K562 (cell line): ENCODE measurements around the gene POLG. TPM values are rescaled to one million over a fixed set of nuclear protein-coding genes. Genes with fewer than 3 reads are reported as not detected.
A peak's percentile ranks its signal among the peaks of the same experiment; 100 is the strongest.

Experiments used
- CBX5 ChIP-seq: IDR thresholded peaks from 2 replicates; pipeline ENCODE4 v1.6.1; 2014; ENCODE audit warnings: low read depth, borderline replicate concordance
- CREM ChIP-seq: IDR thresholded peaks from 2 replicates; pipeline ENCODE4 v1.6.1; 2014; ENCODE audit warnings: antibody characterized with exemption, low read depth
- FOSL1 ChIP-seq: fragments of 200-800 bp; sonication (Bioruptor generic); conservative IDR thresholded peaks from 2 replicates; pipeline ENCODE4 v1.6.1; 2016; ENCODE audit warnings: missing genetic modification characterization, missing compliant biosample characterization
- FOXA3 ChIP-seq, 2 experiments: fragments of 450-650 bp in 1 of 2; sonication (generic) in 1 of 2; formaldehyde crosslinking; IDR thresholded peaks in 1 of 2; conservative IDR thresholded peaks in 1 of 2; 2 replicates each; pipeline versions ENCODE4 v1.4.0 to v1.8.0; 2020 to 2022; ENCODE audit warnings: mild to moderate bottlenecking in 2 of 2, missing genetic modification reagents in 1 of 2
- FOXP1 ChIP-seq: sonication (generic); formaldehyde crosslinking; IDR thresholded peaks from 2 replicates; pipeline ENCODE4 v1.8.0; 2022; ENCODE audit warnings: mild to moderate bottlenecking, missing genetic modification reagents
- HDAC8 ChIP-seq: fragments of 450-650 bp; IDR thresholded peaks from 2 replicates; pipeline ENCODE4 v1.6.1; 2016; ENCODE audit warnings: mild to moderate bottlenecking, missing genetic modification characterization, moderate library complexity, missing compliant biosample characterization
- JUN ChIP-seq, 2 experiments: sonication (generic) in 1 of 2; formaldehyde crosslinking in 1 of 2; IDR thresholded peaks; 2 replicates each; pipeline versions ENCODE4 v1.6.1 to v1.8.0; 2012 to 2022; ENCODE audit warnings: borderline replicate concordance in 2 of 2, mild to moderate bottlenecking in 2 of 2, improper control_type of control experiment in 1 of 2, low read depth in 1 of 2, low read length in 1 of 2, missing genetic modification reagents in 1 of 2
- MEF2D ChIP-seq: conservative IDR thresholded peaks from 2 replicates; pipeline ENCODE4 v1.6.1; 2016; ENCODE audit warnings: low read depth, missing genetic modification characterization, missing compliant biosample characterization
- MIER1 ChIP-seq: fragments of 450-650 bp; IDR thresholded peaks from 2 replicates; pipeline ENCODE4 v1.6.1; 2016; ENCODE audit warnings: antibody characterized with exemption, mild to moderate bottlenecking, low read depth
- PCBP1 ChIP-seq: fragments of 200-400 bp; formaldehyde crosslinking; IDR thresholded peaks from 2 replicates; pipeline ENCODE4 v1.6.1; 2018; ENCODE audit warnings: mild to moderate bottlenecking, low read depth, low read length; ENCODE audit not compliant: poor library complexity, severe bottlenecking
- POLR2A ChIP-seq: fragments of 450-650 bp; conservative IDR thresholded peaks from 2 replicates; pipeline ENCODE4 v1.6.1; 2016
- SAFB ChIP-seq: fragments of 200-400 bp; formaldehyde crosslinking; IDR thresholded peaks from 2 replicates; pipeline ENCODE4 v1.6.1; 2017; ENCODE audit warnings: low read depth, low read length, borderline replicate concordance
- TEAD4 ChIP-seq, 2 experiments: sonication (generic) in 1 of 2; formaldehyde crosslinking in 1 of 2; IDR thresholded peaks; 2 replicates each; pipeline versions ENCODE4 v1.6.1 to v1.8.0; 2012 to 2022; ENCODE audit warnings: borderline replicate concordance in 1 of 2, inconsistent platforms in 1 of 2, low read length in 1 of 2, mild to moderate bottlenecking in 1 of 2, missing genetic modification reagents in 1 of 2
- ZC3H11A ChIP-seq: IDR thresholded peaks from 2 replicates; pipeline ENCODE4 v1.6.1; 2012; ENCODE audit warnings: low read depth, low read length, improper control_type of control experiment
- ZKSCAN8 ChIP-seq: fragments of 200-800 bp; sonication (Bioruptor generic); IDR thresholded peaks from 2 replicates; pipeline ENCODE4 v1.6.1; 2016; ENCODE audit warnings: missing genetic modification characterization, missing compliant biosample characterization
- ZNF133 ChIP-seq: fragments of 250-450 bp; sonication (Bioruptor Pico); IDR thresholded peaks from 2 replicates; pipeline ENCODE4 v1.4.0; 2020; ENCODE audit warnings: mild to moderate bottlenecking
- ZNF197 ChIP-seq: fragments of 200-800 bp; sonication (Bioruptor generic); IDR thresholded peaks from 2 replicates; pipeline ENCODE4 v1.6.1; 2016; ENCODE audit warnings: low read depth, missing genetic modification characterization, missing compliant biosample characterization
- polyA plus RNA-seq, 8 experiments: library from polyadenylated mRNA; depleted of rRNA in 4 of 8; stranded (reverse) in 5 of 8; unstranded in 3 of 8; fragments of >200 nt; fragmentation: Nextera tagmentation in 2 of 8; fragmentation: Illumina TruSeq in 1 of 8; extraction: Ambion mirVana in 2 of 8; extraction: Trizol in 1 of 8; gene quantifications; 2 replicates each; pipeline versions ENCODE4 v1.2.1 to v1.2.3, GENCODE V29; 2011 to 2014; ENCODE audit warnings: inconsistent platforms in 1 of 8, missing spikeins in 1 of 8
- total RNA-seq, 7 experiments: library from RNA; depleted of rRNA in 6 of 7; stranded (reverse); fragments of >200 nt in 6 of 7; fragmentation: Illumina TruSeq in 2 of 7; extraction: Trizol in 2 of 7; gene quantifications; 2 replicates each; pipeline versions ENCODE4 v1.2.1 to v1.2.3, GENCODE V29; 2011 to 2021; ENCODE audit warnings: low replicate concordance in 1 of 7
- TF ChIP-seq, protein P1 (sequence below): fragments of 250-450 bp; sonication (Bioruptor Pico); IDR thresholded peaks from 2 replicates; pipeline ENCODE4 v1.9.0; 2021; ENCODE audit warnings: mild to moderate bottlenecking, inconsistent platforms
- TF ChIP-seq, protein P2 (sequence below): sonication (generic); formaldehyde crosslinking; IDR thresholded peaks from 2 replicates; pipeline ENCODE4 v1.8.0; 2022; ENCODE audit warnings: missing genetic modification reagents, mild to moderate bottlenecking, borderline replicate concordance
- TF ChIP-seq, protein P3 (sequence below): fragments of 250-450 bp; sonication (Bioruptor Pico); IDR thresholded peaks from 2 replicates; pipeline ENCODE4 v1.5.0; 2022; ENCODE audit warnings: mild to moderate bottlenecking

POLG gene
- total and polyA plus RNA-seq, 9 of the 15 experiments (the other 6 are each of a cell fraction or from before 2014, with no cell fraction given): 15.2 to 83.8 (median 38.6) TPM

DNA sequence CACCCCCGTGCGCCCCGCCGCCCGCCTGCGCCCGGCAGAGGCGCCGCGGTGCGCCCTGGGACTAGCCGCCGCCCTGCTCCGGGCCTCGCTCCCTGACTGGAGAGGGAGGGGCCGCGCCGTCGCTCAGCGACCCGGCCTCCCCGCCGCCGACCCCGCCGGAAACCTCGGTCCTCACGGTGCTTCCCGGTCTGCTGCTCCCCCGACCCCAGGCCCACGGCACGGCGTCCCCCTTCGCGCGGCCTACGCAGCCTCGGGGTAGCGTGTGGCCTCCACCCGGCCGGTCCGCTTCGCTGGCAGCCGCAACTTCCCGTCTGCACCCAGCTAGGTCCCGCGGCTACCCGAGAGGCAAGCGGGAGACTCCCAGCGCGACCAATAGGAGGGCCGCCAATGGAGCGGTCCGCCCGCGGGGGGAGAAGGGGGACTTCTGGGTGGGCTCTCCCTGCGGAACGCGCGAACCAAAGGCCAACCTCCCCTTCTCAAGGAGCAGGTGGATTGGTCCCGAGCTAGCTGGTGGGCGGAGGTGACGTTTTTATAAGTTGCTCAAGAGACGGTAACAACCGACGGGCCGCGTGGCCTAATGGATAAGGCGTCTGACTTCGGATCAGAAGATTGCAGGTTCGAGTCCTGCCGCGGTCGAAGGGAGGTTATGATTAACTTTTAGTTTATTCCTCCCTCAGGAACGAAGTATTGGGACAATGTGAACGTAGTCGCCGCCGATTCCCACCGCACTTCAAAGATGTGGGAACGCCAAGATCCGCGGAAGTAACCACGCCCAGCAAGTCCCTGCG lies at the start of gene POLG (continued):
- TF ChIP-seq HDAC8 (tag) (no peak), ZNF197 (0 out of 2 replicates have a peak, but pooled peaks have one; percentile 51), FOXP1 (0 out of 2 replicates have a peak, but pooled peaks have one; percentile 73), MEF2D (tag) (0 out of 2 replicates have a peak, but pooled peaks have one; percentile 44), ZKSCAN8 (CRISPR knock-in tag) (no peak), PCBP1 (peak; percentile 93), TEAD4 (IDR thresholded peaks at IDR 0.05; ENCODE audit: low read length) (peak; percentile 78), TEAD4 (CRISPR knock-in tag; IDR thresholded peaks at IDR 0.05; ENCODE audit: borderline replicate concordance) (0 out of 2 replicates have a peak, but pooled peaks have one; percentile 32), ZNF133 (CRISPR knock-in tag) (0 out of 2 replicates have a peak, but pooled peaks have one; percentile 33), CREM (peak; percentile 82), FOXA3 (CRISPR knock-in tag; conservative IDR thresholded peaks at IDR 0.05 in 1 of 2, IDR thresholded peaks at IDR 0.05 in 1 of 2) (no peak), POLR2A (peak; percentile 98), ZC3H11A (no peak), JUN (IDR thresholded peaks at IDR 0.05; ENCODE audit: borderline replicate concordance, low read depth, low read length) (peak; percentile 67; the same call in 1 of the 2 replicates), JUN (CRISPR knock-in tag; IDR thresholded peaks at IDR 0.05; ENCODE audit: borderline replicate concordance) (no peak), SAFB (peak; percentile 63; the same call in 1 of the 2 replicates), FOSL1 (peak; percentile 89), CBX5 (no peak), MIER1 (no peak)
- TF ChIP-seq, protein P1, sequence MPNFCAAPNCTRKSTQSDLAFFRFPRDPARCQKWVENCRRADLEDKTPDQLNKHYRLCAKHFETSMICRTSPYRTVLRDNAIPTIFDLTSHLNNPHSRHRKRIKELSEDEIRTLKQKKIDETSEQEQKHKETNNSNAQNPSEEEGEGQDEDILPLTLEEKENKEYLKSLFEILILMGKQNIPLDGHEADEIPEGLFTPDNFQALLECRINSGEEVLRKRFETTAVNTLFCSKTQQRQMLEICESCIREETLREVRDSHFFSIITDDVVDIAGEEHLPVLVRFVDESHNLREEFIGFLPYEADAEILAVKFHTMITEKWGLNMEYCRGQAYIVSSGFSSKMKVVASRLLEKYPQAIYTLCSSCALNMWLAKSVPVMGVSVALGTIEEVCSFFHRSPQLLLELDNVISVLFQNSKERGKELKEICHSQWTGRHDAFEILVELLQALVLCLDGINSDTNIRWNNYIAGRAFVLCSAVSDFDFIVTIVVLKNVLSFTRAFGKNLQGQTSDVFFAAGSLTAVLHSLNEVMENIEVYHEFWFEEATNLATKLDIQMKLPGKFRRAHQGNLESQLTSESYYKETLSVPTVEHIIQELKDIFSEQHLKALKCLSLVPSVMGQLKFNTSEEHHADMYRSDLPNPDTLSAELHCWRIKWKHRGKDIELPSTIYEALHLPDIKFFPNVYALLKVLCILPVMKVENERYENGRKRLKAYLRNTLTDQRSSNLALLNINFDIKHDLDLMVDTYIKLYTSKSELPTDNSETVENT: peak; percentile 74
- TF ChIP-seq, protein P2, sequence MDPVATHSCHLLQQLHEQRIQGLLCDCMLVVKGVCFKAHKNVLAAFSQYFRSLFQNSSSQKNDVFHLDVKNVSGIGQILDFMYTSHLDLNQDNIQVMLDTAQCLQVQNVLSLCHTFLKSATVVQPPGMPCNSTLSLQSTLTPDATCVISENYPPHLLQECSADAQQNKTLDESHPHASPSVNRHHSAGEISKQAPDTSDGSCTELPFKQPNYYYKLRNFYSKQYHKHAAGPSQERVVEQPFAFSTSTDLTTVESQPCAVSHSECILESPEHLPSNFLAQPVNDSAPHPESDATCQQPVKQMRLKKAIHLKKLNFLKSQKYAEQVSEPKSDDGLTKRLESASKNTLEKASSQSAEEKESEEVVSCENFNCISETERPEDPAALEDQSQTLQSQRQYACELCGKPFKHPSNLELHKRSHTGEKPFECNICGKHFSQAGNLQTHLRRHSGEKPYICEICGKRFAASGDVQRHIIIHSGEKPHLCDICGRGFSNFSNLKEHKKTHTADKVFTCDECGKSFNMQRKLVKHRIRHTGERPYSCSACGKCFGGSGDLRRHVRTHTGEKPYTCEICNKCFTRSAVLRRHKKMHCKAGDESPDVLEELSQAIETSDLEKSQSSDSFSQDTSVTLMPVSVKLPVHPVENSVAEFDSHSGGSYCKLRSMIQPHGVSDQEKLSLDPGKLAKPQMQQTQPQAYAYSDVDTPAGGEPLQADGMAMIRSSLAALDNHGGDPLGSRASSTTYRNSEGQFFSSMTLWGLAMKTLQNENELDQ (CRISPR knock-in tag): peak; percentile 48; the same call in 1 of the 2 replicates
- TF ChIP-seq, protein P3, sequence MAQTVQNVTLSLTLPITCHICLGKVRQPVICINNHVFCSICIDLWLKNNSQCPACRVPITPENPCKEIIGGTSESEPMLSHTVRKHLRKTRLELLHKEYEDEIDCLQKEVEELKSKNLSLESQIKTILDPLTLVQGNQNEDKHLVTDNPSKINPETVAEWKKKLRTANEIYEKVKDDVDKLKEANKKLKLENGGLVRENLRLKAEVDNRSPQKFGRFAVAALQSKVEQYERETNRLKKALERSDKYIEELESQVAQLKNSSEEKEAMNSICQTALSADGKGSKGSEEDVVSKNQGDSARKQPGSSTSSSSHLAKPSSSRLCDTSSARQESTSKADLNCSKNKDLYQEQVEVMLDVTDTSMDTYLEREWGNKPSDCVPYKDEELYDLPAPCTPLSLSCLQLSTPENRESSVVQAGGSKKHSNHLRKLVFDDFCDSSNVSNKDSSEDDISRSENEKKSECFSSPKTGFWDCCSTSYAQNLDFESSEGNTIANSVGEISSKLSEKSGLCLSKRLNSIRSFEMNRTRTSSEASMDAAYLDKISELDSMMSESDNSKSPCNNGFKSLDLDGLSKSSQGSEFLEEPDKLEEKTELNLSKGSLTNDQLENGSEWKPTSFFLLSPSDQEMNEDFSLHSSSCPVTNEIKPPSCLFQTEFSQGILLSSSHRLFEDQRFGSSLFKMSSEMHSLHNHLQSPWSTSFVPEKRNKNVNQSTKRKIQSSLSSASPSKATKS (CRISPR knock-in tag): no peak
